ENCODE results near the gene COX6A1. TPM values are rescaled to one million over a fixed set of nuclear protein-coding genes. Genes with fewer than 3 reads are reported as not detected.
A peak's percentile ranks its signal among the peaks of the same experiment; 100 is the strongest.

The COX6A1 gene
- total RNA-seq (2021) (435 and 460 TPM in 2 replicates), Bru-seq, nascent RNA (percentile 99 among the genes with signal in this experiment), BruChase-seq, experiment 1, labeled RNA remaining after a 2-hour chase (percentile 99 among the genes with signal in this experiment), BruChase-seq, experiment 2, labeled RNA remaining after a 6-hour chase (percentile 99 among the genes with signal in this experiment)
- long read RNA-seq, transcript COX6A1-202 (1 exons, 767 nt): minor isoform, 23 of 644 reads
- long read RNA-seq, transcript COX6A1-201 (3 exons, 572 nt): major isoform, 618 of 644 reads
- long read RNA-seq, partial matches to known transcripts: 2 of 644 reads
- long read RNA-seq, other reads (novel, unspliced or antisense): 1 of 644 reads

GRCh38 chr12:120437735-120438494, at the start of gene COX6A1:
TSS of gene COX6A1 (plus strand) at chr12:120438113. CDS start at chr12:120438127, 14 bp downstream.
- peak; percentile 99 for DNase-seq (ENCODE audit: low spot score)
- Histone ChIP-seq H3K9me3 (ENCODE audit: low read depth, low read length, poor library complexity, severe bottlenecking) (no peaks in the 10 kb centered on the region), H3K36me3 (ENCODE audit: insufficient read depth, low read length, poor library complexity, severe bottlenecking) (peaks cover 25% of the 10 kb centered on the region), H3K4me3 (ENCODE audit: low read depth, low read length, poor library complexity, severe bottlenecking) (peak within 1 kb of the TSS; percentile 74), H3K27ac (ENCODE audit: low read depth, low read length, poor library complexity, severe bottlenecking) (peak within 1 kb of the TSS; percentile 69), H3K27me3 (replicated peaks; ENCODE audit: insufficient read depth, low read depth, low read length, poor library complexity) (no peaks in the 10 kb centered on the region), H3K4me1 (ENCODE audit: insufficient read depth, low read length, poor library complexity, severe bottlenecking) (peaks cover 12% of the 10 kb centered on the region)
- no TSS peak for BruUV-seq (replicated peaks)
- CTCF ChIA-PET: no interaction called here
- POLR2A ChIA-PET (ENCODE audit: low non-redundant PET): no interaction called here
- intact Hi-C loops (cut with micrococcal nuclease; ENCODE audit: unreplicated experiment): loop anchor here (10.0 kb wide), 2 partner anchors 113 to 213 kb away; partner anchors contain the start of gene PLA2G1B
- no peak for TF ChIP-seq CTCF (conservative IDR thresholded peaks at IDR 0.05; ENCODE audit: low read depth, low read length)
- TF ChIP-seq EZH2 (IDR thresholded peaks at IDR 0.05; ENCODE audit: borderline replicate concordance, low read depth, low read length, poor library complexity, severe bottlenecking): no peak

GRCh38 chr12:120388691-120389481, 49.0 kb upstream of the COX6A1 start:
- TF ChIP-seq CTCF (conservative IDR thresholded peaks at IDR 0.05; ENCODE audit: low read depth, low read length) (no peak), EZH2 (IDR thresholded peaks at IDR 0.05; ENCODE audit: borderline replicate concordance, low read depth, low read length, poor library complexity, severe bottlenecking) (no peak)
- Histone ChIP-seq H3K36me3 (ENCODE audit: insufficient read depth, low read length, poor library complexity, severe bottlenecking) (no peaks in the 10 kb centered on the region), H3K4me3 (ENCODE audit: low read depth, low read length, poor library complexity, severe bottlenecking) (peak overlapping the region; percentile 25), H3K27me3 (replicated peaks; ENCODE audit: insufficient read depth, low read depth, low read length, poor library complexity) (no peaks in the 10 kb centered on the region), H3K4me1 (ENCODE audit: insufficient read depth, low read length, poor library complexity, severe bottlenecking) (peaks cover 6% of the 10 kb centered on the region), H3K27ac (ENCODE audit: low read depth, low read length, poor library complexity, severe bottlenecking) (no peak overlapping the region), H3K9me3 (ENCODE audit: low read depth, low read length, poor library complexity, severe bottlenecking) (no peaks in the 10 kb centered on the region)
- ChIA-PET CTCF (interaction anchor here (0.6 to 1.2 kb wide), 2 partner anchors 8 to 21 kb away, joined by 4 read pairs; no protein-coding TSS in a partner anchor), POLR2A (ENCODE audit: low non-redundant PET) (interaction anchor here (0.6 kb wide), 1 partner anchor 34 kb away, joined by 3 read pairs; no protein-coding TSS in a partner anchor)
- peak; percentile 45 for DNase-seq (ENCODE audit: low spot score)
- intact Hi-C loops (cut with micrococcal nuclease; ENCODE audit: unreplicated experiment): no loop called here
- BruUV-seq (replicated peaks): no TSS peak

- TF ChIP-seq CTCF (conservative IDR thresholded peaks at IDR 0.05; ENCODE audit: low read depth, low read length) (no peak), EZH2 (IDR thresholded peaks at IDR 0.05; ENCODE audit: borderline replicate concordance, low read depth, low read length, poor library complexity, severe bottlenecking) (no peak)
- H3K9me3 ChIP-seq (ENCODE audit: low read depth, low read length, poor library complexity, severe bottlenecking): no peaks in the 10 kb centered on the region
- CTCF ChIA-PET: no interaction called here
- no TSS peak for BruUV-seq (replicated peaks)
- POLR2A ChIA-PET (ENCODE audit: low non-redundant PET): no interaction called here
- H3K4me1 ChIP-seq (ENCODE audit: insufficient read depth, low read length, poor library complexity, severe bottlenecking): peaks cover 6% of the 10 kb centered on the region
- no peak for DNase-seq (ENCODE audit: low spot score)
- no peaks in the 10 kb centered on the region for H3K27me3 ChIP-seq (replicated peaks; ENCODE audit: insufficient read depth, low read depth, low read length, poor library complexity)
- no peaks in the 10 kb centered on the region for H3K36me3 ChIP-seq (ENCODE audit: insufficient read depth, low read length, poor library complexity, severe bottlenecking)
- H3K27ac ChIP-seq (ENCODE audit: low read depth, low read length, poor library complexity, severe bottlenecking): no peak overlapping the region
- intact Hi-C loops (cut with micrococcal nuclease; ENCODE audit: unreplicated experiment): no loop called here
- no peak overlapping the region for H3K4me3 ChIP-seq (ENCODE audit: low read depth, low read length, poor library complexity, severe bottlenecking)
Measured at GRCh38 chr12:120390540-120391120, 47.3 kb upstream of the COX6A1 start.

All from A673 (cell line).